Globus pallidus (tissue), 1 donor: ENCODE data around the gene BAZ2B.

Experiments used
- DNase-seq: peaks from one replicate; pipeline ENCODE4 v3.0.0-alpha.2; 2015; ENCODE audit warnings: low spot score

Gene BAZ2B

DNA sequence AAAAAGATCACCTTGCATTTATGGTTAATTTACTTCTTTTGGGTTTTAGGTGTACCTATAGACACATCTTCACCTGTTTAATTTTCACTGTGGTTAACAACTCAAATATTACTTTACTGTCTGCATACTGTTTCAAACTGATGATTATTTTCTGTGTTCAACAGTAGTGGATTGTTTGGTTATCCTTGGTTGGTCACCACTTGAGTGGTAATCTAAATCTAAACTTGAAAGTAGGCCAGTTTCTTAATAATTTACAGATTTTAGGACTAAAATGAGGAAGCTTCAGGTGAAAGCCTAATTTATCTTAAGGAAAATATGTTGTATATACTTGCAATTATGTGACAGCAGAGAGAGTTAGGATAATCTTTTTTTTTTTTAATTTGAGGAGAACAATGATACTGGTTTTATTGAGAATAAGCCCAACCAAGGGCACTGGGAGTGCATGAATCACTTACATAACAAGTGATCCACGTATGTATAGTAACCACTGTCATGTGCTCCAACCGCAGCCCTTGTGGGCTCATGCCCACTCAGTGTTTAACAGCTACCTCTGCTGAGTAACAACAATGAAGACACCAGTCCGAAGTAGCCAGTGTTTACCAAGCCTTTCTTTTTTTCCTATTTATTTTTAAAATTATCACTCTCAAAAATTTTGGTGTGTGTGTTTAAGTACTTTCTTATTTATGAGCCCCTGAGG, 298.8 kb downstream of the BAZ2B start:
- no peak for DNase-seq

DNA sequence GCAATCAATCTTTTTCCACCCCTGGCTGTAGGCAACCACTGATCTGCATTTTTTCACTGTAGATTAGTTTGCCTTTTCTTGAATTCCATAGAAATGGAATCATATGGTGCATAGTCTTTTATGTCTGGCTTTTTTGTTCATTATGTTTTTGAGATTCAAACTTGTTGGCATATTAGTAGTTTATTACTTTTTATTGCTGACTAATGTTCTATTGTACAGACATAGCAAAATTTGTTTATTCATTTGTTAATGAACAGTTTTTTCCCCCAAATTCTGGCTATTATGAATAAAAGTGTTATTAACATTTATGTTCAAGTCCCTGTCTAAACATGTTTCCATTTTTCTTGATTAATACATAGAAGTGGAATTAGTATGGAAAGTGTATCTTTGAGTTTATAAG, 308.4 kb downstream of the BAZ2B start:
- no peak for DNase-seq

DNA sequence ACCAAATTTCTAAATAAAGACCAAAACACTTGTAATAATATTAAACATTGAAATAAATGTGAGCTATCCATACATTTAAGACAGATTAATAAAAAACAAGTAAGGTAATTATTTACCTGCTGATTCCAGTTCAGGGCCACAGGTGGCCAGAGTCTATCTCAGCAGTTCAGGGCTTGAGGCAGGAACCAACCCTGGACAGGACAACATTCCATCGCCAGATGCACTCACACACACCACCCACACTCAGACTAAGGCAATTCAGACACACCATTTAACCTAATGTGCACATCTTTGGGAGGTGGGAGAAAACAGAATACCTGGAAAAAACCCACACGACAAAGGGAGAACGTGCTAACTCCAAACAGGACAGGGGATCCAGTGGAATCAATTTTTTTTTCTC, 315.8 kb downstream of the BAZ2B start:
- no peak for DNase-seq

DNA sequence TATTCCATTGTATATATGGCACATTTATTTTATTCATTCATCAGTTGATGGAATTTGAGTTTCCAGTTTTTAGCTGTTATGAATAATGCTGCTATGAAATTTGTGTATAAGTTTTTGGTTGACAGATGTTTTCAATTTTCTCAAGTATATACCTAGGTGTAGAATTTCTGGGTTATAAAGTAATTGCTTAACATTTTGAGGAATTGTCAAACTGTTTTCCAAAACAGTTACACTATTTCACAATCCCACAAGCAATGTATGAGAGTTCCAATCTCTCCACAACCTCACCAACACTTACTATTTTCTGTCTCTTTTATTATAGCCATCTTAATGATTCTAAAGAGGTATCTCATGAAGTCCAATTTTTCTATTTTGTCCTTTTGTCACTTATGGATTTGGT, 317.4 kb downstream of the BAZ2B start:
- no peak for DNase-seq

DNA sequence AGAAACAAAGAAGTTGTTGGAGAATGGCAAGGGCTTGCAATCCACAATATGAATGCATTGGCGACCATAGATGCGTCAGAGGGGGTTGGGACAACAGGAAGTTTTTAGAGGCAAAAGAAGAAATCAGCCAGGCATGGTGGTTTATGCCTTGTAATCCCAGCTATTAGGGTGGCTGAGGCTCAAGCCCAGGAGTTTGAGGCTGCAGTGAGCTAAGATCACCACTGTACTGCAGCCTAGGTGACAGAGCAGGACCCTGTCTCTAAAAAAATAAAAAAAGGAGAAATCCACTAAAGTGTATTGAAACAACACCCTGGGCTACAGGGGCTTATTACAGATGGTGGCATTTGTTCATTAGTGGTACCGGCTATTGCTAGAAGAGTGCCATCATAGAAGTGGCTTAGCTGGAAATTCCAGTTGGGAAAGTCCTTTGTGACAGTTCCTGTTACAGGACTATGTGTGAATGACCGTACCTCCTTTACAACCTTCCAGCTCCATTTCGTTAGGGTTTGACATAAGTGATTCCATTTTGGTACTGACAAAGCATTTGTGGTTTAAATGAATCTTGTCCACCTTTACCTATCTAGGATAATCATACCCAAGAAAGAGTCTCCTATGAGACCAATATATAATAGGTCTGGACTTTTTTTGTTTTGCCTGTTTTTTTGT, 319.2 kb downstream of the BAZ2B start:
- DNase-seq: no peak

DNA sequence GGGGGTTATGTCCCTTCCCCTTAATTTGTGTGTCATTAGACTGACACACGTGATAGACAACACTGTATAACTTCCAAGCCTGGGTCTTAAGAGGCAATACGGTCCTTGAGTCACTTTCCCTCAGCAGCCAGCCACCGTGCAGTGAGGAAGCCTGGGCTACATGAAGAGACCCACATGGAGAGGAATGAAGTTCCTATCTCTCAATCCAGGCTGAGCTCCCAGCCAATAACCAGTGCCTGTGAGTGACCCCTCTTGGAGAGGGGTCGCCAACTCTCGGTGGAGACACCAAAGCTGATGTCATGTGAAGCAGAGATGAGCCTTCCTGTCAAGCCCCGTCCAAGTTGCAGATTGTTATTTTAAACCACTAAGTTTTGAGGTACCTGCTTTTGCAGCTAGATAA, 324.2 kb downstream of the BAZ2B start:
- DNase-seq: no peak

DNA sequence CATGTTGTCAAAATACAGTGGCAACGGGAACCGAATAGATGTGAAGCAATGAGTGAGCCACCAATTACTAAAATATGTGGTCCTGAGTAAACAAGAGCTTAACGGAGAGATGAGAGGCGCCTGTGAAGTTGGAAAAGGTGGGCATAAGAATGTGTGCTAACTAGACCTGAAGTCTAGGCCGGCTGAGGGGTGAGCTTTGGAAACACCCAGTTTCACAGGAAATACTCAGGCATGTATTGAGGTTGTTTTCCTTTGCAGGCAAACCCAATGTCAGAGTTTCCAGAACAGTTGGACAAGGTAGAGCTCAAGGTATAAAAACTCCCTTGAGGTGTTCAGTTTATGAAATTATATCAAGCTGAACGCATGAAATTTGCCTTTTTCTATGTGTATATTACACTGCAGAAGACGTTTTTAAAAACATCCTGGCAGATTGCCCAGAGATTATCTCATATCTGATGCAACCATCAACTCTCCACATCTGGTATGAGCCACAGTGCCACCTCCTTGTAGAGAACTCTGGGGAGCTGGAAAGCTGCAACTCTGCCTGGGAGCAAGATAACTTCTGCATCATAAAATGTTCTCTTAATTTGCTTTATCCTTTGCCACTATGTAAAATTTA, 325.9 kb downstream of the BAZ2B start:
- peak; percentile 16 for DNase-seq

DNA sequence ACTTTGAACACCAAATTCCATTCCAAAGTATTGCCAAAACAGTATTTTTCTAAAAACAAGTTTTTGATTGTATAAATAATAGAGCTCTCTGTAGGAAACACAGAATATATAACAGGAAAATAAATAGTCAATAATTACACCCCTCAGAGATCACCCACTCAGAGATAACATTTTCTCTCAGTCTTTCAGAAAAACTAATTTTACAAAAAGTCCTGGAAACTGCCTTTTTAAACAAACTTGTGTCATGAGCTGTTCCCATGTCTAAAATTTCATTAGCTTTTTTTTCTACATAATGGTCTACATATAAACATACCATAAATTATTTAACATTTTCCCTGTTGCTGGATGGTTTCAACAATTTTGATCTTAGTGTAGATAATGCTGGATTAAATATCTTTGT, 328.6 kb downstream of the BAZ2B start:
- no peak for DNase-seq

DNA sequence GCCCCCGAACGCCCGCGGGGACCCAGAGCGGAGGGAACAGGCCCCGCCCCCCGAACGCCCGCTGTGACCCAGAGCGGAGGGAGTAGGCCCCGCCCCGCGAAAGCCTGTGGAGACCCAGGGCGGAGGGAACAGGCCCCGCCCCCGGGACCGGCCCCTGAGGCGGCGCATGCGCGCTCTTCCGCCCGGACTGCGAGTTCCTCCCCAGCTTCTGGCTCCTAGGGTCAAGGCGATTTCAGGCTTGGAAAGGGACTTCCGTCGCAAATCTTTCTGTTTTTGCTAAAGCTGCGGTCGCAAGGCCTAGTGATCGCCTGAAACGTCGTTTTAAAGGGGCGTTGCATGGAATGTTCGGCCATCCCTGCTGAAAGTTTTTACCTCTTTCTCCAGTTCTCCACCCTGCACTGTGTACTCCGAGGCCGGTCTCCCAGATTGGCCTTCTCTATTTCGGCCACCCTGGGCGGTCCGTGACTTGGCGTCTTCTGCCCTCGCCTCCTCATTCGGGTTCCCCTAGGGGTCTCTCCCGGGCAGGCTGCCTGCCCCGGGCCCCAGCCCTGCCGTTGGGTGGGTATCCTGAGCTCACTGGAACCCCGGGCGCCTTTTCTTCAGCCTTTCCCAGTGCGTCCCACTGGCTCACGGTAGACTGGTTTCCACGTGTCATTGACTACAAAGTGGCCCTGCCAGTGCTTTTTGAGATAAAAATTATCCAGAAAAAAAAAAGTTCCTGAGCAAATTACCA, 329.5 kb downstream of the BAZ2B start:
- DNase-seq: peak; percentile 98

DNA sequence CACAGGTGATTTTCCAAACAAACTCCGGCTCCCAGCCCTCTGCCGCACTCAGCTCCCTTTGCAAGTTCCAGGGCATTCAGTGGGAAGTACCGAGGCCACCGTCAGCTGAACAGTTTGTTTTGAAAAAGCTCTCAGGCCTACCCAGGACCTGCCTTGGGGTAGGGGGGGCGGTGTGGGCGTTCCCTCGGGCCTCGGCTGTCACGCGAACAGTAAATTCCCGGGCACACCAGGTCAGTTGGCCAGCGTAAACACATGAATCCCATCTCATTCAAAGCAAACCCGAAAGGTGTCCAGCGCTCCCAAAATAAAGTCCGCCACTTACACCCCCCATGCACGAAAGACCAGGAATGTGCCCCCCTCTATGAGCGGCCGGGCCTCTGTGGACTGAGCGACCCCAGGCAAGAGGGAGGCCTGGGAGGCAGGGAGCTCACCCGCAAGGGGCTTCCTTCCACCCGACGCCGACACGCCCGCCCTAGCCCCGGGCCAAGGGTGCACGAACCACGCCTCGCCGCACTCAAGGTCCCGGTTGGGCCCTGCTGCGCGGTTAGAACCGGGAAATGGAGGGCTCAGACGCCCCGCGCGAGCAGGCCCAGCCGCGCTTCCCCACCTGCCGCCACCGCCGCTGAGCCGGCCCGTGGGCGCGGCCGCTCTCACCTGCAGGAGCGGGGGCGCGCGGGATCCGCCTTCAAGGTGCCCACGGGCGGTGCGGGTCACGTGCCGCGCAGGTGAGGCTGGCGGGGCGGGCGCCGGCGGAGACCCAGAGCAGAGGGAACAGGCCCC, 330.2 kb downstream of the BAZ2B start, which contains the start of gene WDSUB1:
WDSUB1 (minus strand) TSS at position 775 of the 780 bp plus-strand sequence. CDS start 3,634 bp downstream, outside the sequence.
- peak; percentile 55 for DNase-seq

DNA sequence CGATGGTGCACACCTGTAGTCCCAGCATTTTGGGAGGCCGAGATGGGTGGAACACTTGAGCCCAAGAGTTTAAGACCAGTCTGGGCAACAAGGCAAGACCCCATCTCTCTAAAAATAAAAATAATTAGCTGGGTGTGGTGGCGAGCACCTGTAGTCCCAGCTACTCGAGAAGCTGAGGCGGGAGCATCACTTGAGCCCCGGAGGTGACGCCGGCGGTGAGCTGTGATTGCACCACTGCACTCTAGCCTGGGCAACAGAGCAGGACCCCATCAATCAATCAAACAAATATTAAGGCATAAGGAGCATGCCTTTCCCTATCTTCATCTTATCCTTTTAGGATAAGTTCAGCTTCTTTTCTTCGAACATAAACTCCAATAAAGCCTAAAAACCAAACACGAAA, 330.9 kb downstream of the BAZ2B start:
- no peak for DNase-seq

DNA sequence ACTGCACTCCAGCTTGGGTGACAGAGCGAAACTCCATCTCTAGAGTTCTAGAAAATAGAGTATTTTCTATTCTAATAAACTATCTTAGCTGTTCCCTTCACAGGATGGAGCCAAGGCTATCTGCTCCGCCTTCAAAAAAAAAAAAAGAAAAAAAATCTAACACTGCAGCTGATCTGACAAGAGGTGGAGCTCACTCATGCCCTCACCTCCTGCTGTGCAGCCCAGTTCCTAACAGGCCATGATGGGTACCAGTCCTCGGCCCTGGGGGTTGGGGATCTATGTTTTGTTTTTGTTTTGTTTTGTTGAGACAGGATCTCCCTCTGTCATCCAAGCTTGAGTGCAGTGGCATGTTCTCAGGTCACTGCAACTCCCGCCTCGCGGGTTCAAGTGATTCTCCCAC, 332.8 kb downstream of the BAZ2B start:
- no peak for DNase-seq

DNA sequence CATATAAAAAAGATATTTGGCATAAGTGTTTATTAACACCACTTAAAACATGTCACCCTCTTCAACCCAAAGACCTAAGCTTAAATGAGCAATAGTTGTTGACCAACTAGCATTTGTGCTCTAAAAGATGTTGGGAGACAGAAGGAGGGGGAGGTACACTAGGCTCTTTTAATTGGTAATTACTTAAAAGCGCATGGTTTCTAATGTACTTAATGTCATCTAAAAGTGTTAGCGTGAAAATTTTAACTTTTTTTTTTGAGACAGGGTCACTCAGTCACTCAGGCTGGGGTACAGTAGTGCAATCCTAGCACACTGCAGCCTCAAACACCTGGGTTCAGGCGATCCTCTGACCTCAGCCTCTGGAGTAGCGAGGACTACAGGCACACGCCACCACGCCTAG, 335.3 kb downstream of the BAZ2B start:
- no peak for DNase-seq

DNA sequence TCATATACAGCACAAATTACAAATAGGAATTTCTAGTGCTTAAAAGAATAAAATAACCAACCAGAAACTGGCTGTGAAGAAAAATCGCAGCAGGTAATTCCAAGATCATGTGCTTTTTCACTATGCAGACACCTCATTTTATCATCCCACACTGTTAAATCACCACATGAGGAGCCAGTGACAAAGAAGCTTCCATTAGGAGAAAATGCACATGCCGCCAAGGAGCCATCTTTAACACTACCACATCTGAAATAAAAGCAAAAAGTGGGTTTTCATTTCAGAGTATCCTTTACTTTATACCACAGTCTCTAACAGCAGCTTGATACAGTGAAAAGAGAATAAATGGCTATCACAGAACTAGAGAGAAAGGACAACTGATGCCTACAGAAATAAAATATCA, 336.6 kb downstream of the BAZ2B start:
- DNase-seq: no peak

DNA sequence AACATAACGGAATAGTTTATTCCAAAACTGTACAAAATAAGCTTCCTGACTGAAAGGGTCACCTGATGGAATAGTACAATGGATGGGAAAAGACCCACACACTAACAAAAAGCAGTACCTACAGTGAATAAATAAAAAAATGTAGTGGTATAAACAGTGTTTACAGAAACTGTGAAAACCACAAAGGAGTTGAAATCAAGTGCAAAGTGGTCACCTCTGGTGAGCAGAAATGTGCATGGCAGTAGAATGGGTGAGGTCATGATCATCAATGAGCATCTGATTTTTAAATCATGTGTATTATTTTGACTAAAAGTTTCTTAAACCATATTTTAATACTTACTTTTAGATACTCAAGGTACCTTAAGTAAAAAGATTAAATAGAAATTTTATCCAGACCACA, 341.2 kb downstream of the BAZ2B start:
- DNase-seq: no peak

DNA sequence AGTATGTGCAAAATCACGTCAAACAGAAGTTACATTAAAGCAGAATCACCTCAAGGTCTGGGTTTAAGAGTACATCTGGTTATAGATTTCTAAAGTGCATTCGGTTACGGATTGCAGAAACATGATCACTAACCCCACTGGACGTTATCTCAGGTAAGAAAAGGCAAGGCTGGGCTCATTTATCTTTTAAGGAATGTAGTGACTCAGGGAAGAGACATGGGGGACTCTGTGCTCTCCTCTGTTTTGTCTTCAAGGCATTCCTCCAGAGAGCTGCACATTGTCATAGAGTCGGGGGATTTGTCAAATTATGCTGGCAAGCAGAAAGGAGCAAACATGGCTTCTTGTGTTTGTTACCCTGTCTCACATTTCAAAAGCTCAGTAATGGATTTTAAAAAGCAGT, 344.2 kb downstream of the BAZ2B start:
- no peak for DNase-seq

DNA sequence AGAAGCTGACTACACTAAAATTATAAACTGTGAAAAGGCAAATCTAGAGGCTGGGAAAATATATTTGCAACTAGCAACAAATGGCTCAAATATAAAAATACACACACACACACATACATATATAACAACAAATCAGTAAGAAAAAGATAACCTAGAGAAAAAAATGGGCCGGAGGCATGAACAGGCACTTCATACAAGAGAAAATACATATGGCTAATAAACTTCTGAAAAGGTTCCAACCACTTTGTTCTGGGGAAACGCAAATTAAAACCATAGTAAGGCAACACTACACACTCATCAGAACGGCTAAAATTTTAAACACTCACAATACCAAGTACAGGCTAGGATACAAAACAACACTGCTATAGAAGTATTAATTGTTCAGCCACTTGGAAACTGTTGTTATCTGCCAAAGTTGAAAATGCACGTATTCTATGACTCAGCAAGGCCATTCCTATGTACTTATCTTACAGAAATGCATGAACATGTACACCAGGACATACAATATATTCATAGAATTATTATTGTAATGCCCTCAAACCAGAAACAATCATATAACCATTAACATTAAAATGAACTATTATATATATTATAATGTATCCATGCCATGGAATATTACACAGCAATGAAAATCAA, 345.5 kb downstream of the BAZ2B start:
- no peak for DNase-seq
